Ammon's horn (tissue), 1 donor: Measurements from ENCODE around the gene CMSS1.
"Not testable (repeated sequence)": the region's sequence is repeated elsewhere in the genome, so short reads cannot be mapped to it uniquely, and the experiment has no call there.

Experiments used
- DNase-seq: peaks from one replicate; pipeline ENCODE4 v3.0.0-alpha.2; 2016; ENCODE audit warnings: low spot score

CMSS1 gene

GRCh38 chr3:100083209-100083608 lies 265.5 kb downstream of the CMSS1 start:
- no peak for DNase-seq

GRCh38 chr3:100084100-100084806 lies 266.6 kb downstream of the CMSS1 start:
- no peak for DNase-seq

DNA sequence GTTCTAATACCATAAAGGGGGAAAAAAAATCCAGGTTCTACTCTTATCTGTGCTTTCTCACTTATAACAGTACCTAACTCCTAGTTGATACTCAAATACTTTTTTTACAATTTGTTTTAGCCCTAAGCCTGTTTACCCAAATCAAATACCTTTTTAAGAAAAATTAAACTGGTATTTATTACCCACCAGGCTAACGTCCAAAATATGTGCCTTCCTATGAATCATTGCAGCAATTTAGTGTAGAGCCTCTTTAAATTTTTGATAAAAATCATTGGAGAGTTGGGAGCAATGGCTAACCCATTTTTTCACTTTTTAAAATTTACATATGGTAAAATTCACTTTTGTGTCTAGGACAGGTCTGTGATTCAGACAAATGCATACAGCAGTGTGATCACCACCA lies 268.7 kb downstream of the CMSS1 start:
- DNase-seq = no peak

GRCh38 chr3:100087198-100087597 lies 269.5 kb downstream of the CMSS1 start:
- no peak for DNase-seq

DNA sequence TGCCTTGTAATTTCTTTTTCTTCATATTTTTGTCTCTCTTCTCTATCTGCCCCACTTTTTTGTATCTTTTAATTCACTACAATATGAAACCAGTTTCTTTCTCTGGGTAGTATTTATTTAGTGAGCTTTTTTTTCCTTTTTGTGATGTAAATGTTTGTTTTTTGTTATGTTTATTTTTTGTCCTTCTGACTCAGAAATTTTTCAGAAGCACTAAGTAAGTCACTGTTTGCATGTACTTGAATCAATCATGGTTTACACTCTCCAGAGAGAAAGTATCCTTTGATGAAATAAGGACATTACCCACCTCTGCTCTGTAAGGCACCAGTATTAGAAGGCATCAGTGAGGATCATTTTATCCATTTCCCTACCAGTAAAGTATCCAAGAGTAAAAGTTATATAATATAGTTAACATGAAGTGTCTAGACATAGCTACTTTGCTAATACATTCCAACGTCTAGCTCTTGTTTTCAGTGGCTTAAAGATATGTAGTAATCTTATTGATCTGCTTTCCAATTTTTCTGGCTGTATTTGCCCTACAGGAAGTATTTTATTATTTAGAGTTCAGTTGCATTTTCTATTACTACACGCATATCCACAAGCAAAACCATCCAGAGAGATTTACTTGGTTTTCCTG lies 271.2 kb downstream of the CMSS1 start:
- no peak for DNase-seq

GRCh38 chr3:100089812-100090668 lies 272.4 kb downstream of the CMSS1 start:
- DNase-seq = no peak

- DNase-seq = no peak
Measured at GRCh38 chr3:100090669-100091005, 273.0 kb downstream of the CMSS1 start.

- DNase-seq = no peak
Measured at GRCh38 chr3:100093831-100094230, 276.2 kb downstream of the CMSS1 start.

DNA sequence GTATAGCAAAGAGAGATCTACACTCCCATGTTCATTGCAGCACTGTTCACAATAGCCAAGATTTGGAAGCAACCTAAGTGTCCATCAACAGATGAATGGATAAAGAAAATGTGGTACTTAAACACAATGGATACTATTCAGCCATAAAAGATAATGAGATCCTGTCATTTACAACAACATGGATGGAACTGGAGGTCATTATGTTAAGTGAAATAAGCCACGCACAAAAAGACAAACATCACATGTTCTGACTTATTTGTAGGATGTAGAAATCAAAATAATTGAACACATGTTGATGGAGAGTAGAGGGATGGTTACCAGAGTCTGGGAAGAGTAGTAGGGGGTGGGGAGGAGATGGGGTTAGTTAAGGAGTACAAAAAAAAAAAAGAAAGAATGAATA lies 278.6 kb downstream of the CMSS1 start:
- not testable (repeated sequence) for DNase-seq

- no peak for DNase-seq
Measured at GRCh38 chr3:100096866-100097265, 279.2 kb downstream of the CMSS1 start.

GRCh38 chr3:100097919-100098783 lies 280.5 kb downstream of the CMSS1 start:
- DNase-seq = no peak

DNA sequence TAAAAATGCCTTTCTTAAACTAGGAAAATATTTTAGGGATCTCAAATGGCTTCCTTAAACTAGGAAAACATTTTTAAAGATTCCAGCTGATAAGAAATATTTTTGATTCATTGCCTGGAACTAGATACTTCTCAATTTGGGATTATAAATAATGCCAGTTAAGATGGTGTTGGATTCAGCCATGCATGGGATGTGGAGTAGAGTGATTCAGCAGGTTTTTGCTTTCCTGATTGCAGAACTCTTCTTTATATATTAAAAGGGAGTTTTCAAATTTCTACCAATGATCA lies 281.1 kb downstream of the CMSS1 start:
- no peak for DNase-seq

- no peak for DNase-seq
Measured at GRCh38 chr3:100099621-100100020, 282.0 kb downstream of the CMSS1 start.

- DNase-seq = no peak
Measured at GRCh38 chr3:100100425-100100824, 282.8 kb downstream of the CMSS1 start.

GRCh38 chr3:100102757-100103156 lies 285.1 kb downstream of the CMSS1 start:
- no peak for DNase-seq

- DNase-seq = no peak
Measured at GRCh38 chr3:100103558-100104441, 286.1 kb downstream of the CMSS1 start.

DNA sequence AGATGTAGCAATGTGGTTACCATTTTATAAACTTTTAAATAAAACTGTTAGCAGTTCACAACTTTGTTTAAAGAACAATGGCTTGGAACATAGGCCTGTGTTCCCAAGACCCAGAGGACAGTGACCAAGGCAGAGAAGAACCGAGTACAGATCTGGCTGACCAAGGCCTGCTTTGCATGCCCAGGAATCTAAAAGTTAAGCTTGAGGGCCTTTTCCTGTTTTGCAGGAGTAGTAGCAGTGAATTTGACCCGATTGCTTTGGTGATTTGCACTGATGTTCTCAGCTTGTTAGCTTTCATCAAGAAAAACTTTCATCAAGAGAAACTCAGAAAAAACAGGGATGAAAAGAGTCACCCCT lies 286.8 kb downstream of the CMSS1 start:
- no peak for DNase-seq

- no peak for DNase-seq
Measured at GRCh38 chr3:100104817-100105413, 287.3 kb downstream of the CMSS1 start.

DNA sequence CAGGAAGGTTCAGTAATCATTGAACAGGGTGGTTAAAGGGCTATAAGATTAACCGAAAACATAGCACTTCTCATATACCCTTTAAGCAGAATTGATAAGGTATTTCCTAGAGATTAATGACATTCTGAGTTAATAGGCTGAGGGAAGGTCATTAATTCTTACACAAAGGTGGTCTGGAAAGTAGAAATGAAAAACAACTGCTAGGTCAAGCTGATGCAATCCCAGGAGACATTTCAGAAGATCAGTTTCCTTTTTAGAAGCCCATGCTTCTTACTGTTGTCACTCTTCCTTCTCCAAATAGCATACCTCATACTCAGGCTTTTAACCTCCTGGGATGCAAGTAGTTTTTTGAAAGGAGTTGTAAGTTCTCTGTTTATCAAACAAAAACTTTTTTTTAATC lies 287.8 kb downstream of the CMSS1 start:
- no peak for DNase-seq

DNA sequence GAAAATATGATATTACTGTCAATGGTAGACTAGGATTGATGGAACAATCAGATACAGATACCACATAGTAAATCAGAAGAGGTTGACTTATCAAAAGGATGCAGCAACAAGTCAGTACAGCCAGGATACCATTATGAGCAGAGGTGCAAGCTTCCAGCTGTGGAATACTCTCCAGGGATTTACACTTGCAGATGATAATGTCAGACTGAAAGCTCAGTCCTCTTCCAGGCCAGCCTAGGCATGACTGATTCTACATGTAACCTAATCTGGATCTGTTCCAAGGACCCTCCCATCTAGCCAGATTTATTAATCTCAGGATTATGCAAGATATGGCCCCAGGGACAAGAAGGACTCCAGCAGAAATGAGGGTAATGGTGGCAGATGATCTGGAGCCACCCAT lies 288.4 kb downstream of the CMSS1 start:
- no peak for DNase-seq

DNA sequence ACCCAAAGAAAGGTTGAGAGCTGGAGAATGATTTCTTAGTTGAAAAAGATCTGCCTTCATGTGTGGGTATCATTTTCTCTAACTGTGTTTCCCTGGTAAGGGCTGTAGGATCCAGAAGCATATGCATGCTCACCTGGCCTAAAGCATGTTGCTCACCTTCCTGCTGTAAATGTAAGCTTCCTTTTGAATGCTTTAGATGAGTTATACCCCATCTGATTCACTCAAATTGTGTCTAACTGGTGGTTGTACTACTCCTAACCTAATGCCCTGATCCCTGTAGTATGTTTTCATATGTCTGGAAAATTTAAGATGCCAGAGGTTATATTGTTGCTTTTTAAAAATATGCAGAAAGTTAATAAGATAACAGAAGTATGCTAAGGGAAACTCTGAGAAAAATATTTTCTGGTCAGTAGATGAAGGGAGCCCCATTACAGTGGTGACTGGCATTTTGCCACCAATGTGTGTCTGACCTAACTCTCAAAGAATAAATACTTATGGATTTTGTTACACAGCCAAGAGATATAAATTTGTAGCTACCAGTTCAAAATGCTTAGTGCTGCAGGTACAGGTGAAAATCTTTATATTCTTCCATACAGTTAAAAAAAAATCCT lies 289.0 kb downstream of the CMSS1 start:
- DNase-seq = no peak
